Ovary (tissue), 9 donors: Measurements from ENCODE around the gene LCLAT1. TPM values are rescaled to one million over a fixed set of nuclear protein-coding genes. Genes with fewer than 3 reads are reported as not detected.

ENCODE experiments used
- DNase-seq, 5 donors: peaks; one replicate each; pipeline ENCODE4 v3.0.0-alpha.2; 2019 to 2020
- H3K27ac ChIP-seq, 2 donors: fragments of 200-600 bp; one replicate each; pipeline versions ENCODE4 v1.5.1 to v1.8.0; 2019 to 2022
- H3K27me3 ChIP-seq: fragments of 200-600 bp; one replicate; pipeline ENCODE4 v1.8.0; 2022
- H3K36me3 ChIP-seq: fragments of 200-600 bp; sonication (generic); one replicate; pipeline ENCODE4 v1.5.1; 2019
- H3K4me1 ChIP-seq: one replicate; pipeline ENCODE4 v1.8.1; 2013; ENCODE audit warnings: mild to moderate bottlenecking, moderate library complexity; ENCODE audit not compliant: insufficient read depth
- H3K4me3 ChIP-seq: fragments of 200-600 bp; sonication (generic); one replicate; pipeline ENCODE4 v1.5.1; 2017
- H3K9me3 ChIP-seq, 2 donors: fragments of 200-600 bp in 1 of 2; sonication (generic) in 1 of 2; one replicate each; pipeline versions ENCODE4 v1.5.1 to v1.8.1; 2013 to 2019; ENCODE audit warnings: mild to moderate bottlenecking in 1 of 2, moderate library complexity in 1 of 2
- CTCF ChIP-seq, 3 donors: fragments of 450-650 bp in 2 of 3; fragments of 200-600 bp in 1 of 3; IDR thresholded peaks; one replicate each; pipeline versions ENCODE4 v1.5.1 to v1.8.0; 2016 to 2022; ENCODE audit warnings: antibody characterized with exemption in 3 of 3, mild to moderate bottlenecking in 1 of 3
- EP300 ChIP-seq: sonication (generic); formaldehyde crosslinking; IDR thresholded peaks from one replicate; pipeline ENCODE4 v1.6.1; 2017; ENCODE audit warnings: antibody characterized with exemption
- POLR2A ChIP-seq: fragments of 450-650 bp; IDR thresholded peaks from one replicate; pipeline ENCODE4 v1.6.1; 2017; ENCODE audit warnings: antibody characterized with exemption, mild to moderate bottlenecking, moderate library complexity
- WGBS, 3 donors: extraction: QIAGEN DNeasy Blood & Tissue Kit in 1 of 3; methylation state at CpG; one replicate each; pipeline versions ENCODE4 v1.1.5 to v1.1.7; 2013 to 2017; 5-methylcytosine and 5-hydroxymethylcytosine counted together
- intact Hi-C, 4 donors: fragments of 100-400 bp; cut with DNase I; formaldehyde crosslinking; loops; one replicate each; pipeline versions ENCODE4 v1.11.0 to v1.15.1; 2022 to 2023
- polyA plus RNA-seq, 2 donors: library from polyadenylated mRNA; stranded (reverse); fragments of 200-250 nt in 1 of 2; fragments of 350-450 nt in 1 of 2; fragmentation: Illumina TruSeq in 1 of 2; extraction: RNeasy Lipid Tissue Mini Kit (QIAGEN cat#74804) in 1 of 2; gene quantifications; one replicate each; pipeline ENCODE4 v1.2.3, GENCODE V29; 2013 to 2014
- total RNA-seq, 7 donors: library from RNA; depleted of rRNA in 2 of 7; stranded (reverse); fragments of >200 nt in 2 of 7; fragmentation: NEBNext Ultra II Directional in 3 of 7; extraction: Animal tissue kit (Norgen Biotek cat#: 25700) in 3 of 7; gene quantifications; one replicate each; pipeline versions ENCODE4 v1.1.0 to v1.2.4, GENCODE V29; 2016 to 2023
- donor health status: DM: no; HTN: no; CAD: no; lungs with moderate emphysema.
- donor health status: DM: no; HTN: no; CAD: no.
- donor health status: Bipolar disorder and iron deficiency.
- donor health status: DM: yes; HTN: yes; CAD: no.
- donor health status: DM: no; HTN: no; CAD: no.
- donor health status: DM: yes; HTN: yes; CAD: no.

Gene LCLAT1
- total and polyA plus RNA-seq, 9 donors: 3.2 to 26.5 (median 22.6) TPM

- Histone ChIP-seq H3K36me3 (no peaks in the 10 kb centered on the region), H3K4me3 (no peak overlapping the region), H3K27ac (no peak overlapping the region), H3K9me3 (no peaks in the 10 kb centered on the region), H3K4me1 (no peaks in the 10 kb centered on the region), H3K27me3 (no peaks in the 10 kb centered on the region)
- TF ChIP-seq EP300 (no peak), POLR2A (no peak), CTCF (IDR thresholded peaks at IDR 0.05) (no peak)
- 86 to 90% (median 90%) methylated on average over 8 of the region's 8 CpGs for WGBS, 3 donors
- intact Hi-C loops: no loop called here
- no peak for DNase-seq
Observed at GRCh38 chr2:30652271-30652915, 205.3 kb downstream of the LCLAT1 start.

- intact Hi-C loops: no loop called here
- WGBS, 3 donors: 80 to 93% (median 88%) methylated on average over 2 of the region's 2 CpGs
- Histone ChIP-seq H3K9me3 (no peaks in the 10 kb centered on the region), H3K4me3 (no peak overlapping the region), H3K4me1 (no peaks in the 10 kb centered on the region), H3K27ac (no peak overlapping the region), H3K27me3 (no peaks in the 10 kb centered on the region), H3K36me3 (no peaks in the 10 kb centered on the region)
- no peak for DNase-seq
- TF ChIP-seq POLR2A (no peak), CTCF (IDR thresholded peaks at IDR 0.05) (no peak), EP300 (no peak)
Observed at GRCh38 chr2:30653847-30654246, 206.8 kb downstream of the LCLAT1 start.

GRCh38 chr2:30654404-30654803 lies 207.4 kb downstream of the LCLAT1 start:
- no peak overlapping the region for H3K4me3 ChIP-seq
- H3K27me3 ChIP-seq: no peaks in the 10 kb centered on the region
- no peaks in the 10 kb centered on the region for H3K4me1 ChIP-seq
- no peaks in the 10 kb centered on the region for H3K9me3 ChIP-seq
- intact Hi-C loops: no loop called here
- 89 to 99% (median 97%) methylated on average over 3 of the region's 3 CpGs for WGBS, 3 donors
- H3K27ac ChIP-seq: no peak overlapping the region
- H3K36me3 ChIP-seq: no peaks in the 10 kb centered on the region
- DNase-seq: no peak
- TF ChIP-seq POLR2A (no peak), CTCF (IDR thresholded peaks at IDR 0.05) (no peak), EP300 (no peak)

GRCh38 chr2:30655211-30655610 lies 208.2 kb downstream of the LCLAT1 start:
- no peaks in the 10 kb centered on the region for H3K4me1 ChIP-seq
- H3K36me3 ChIP-seq: no peaks in the 10 kb centered on the region
- H3K27ac ChIP-seq: no peak overlapping the region
- H3K4me3 ChIP-seq: no peak overlapping the region
- TF ChIP-seq POLR2A: no peak
- no peak for TF ChIP-seq CTCF (IDR thresholded peaks at IDR 0.05)
- no peak for TF ChIP-seq EP300
- no peak for DNase-seq
- 60 to 70% (median 68%) methylated on average over 6 of the region's 6 CpGs for WGBS, 3 donors
- intact Hi-C loops: no loop called here
- H3K27me3 ChIP-seq: no peaks in the 10 kb centered on the region
- H3K9me3 ChIP-seq: no peaks in the 10 kb centered on the region
